Pancreas (tissue), 10 donors: Measurements from ENCODE around the gene USP31. TPM values are rescaled to one million over a fixed set of nuclear protein-coding genes. Genes with fewer than 3 reads are reported as not detected.

ENCODE experiments used
- ATAC-seq, 4 donors: fragments of 200-7000 bp; cut with Tn5 transposase; one replicate each; pipeline versions ENCODE4 v1.8.0 to v1.9.1; 2020; ENCODE audit warnings: mild to moderate bottlenecking in 4 of 4, moderate library complexity in 4 of 4
- DNase-seq, 6 donors: peaks; one replicate each; pipeline ENCODE4 v3.0.0-alpha.2; 2020
- FAIRE-seq: peaks from 2 replicates; lab custom pipeline; 2012; peaks lifted over from hg19 to GRCh38; lab: Jason Lieb, UNC
- H3K27ac ChIP-seq, 4 donors: fragments of 200-600 bp; sonication (generic); 1 replicate in 3 of 4; 2 replicates in 1 of 4; pipeline versions ENCODE4 v1.5.0 to v1.8.0; 2020
- H3K27me3 ChIP-seq, 4 donors: fragments of 200-600 bp; one replicate each; pipeline ENCODE4 v1.8.0; 2021
- H3K36me3 ChIP-seq, 3 donors: fragments of 200-600 bp; sonication (generic) in 1 of 3; one replicate each; pipeline versions ENCODE4 v1.5.0 to v1.8.0; 2020 to 2021
- H3K4me1 ChIP-seq, 3 donors: fragments of 200-600 bp; one replicate each; pipeline ENCODE4 v1.8.0; 2021
- H3K4me3 ChIP-seq, 4 donors: fragments of 200-600 bp; sonication (generic) in 2 of 4; one replicate each; pipeline versions ENCODE4 v1.5.0 to v1.8.0; 2020 to 2021
- H3K9me3 ChIP-seq, 4 donors: fragments of 200-600 bp; one replicate each; pipeline ENCODE4 v1.8.0; 2021
- CTCF ChIP-seq, 4 donors: fragments of 200-600 bp; sonication (generic) in 3 of 4; IDR thresholded peaks; one replicate each; pipeline versions ENCODE4 v1.5.0 to v1.8.0; 2021; ENCODE audit warnings: antibody characterized with exemption in 4 of 4
- WGBS, 2 donors: extraction: QIAGEN DNeasy Blood & Tissue Kit; methylation state at CpG; one replicate each; pipeline ENCODE4 v1.1.7; 2013; 5-methylcytosine and 5-hydroxymethylcytosine counted together
- intact Hi-C, 3 donors: fragments of 100-400 bp; cut with DNase I; formaldehyde crosslinking; loops; one replicate each; pipeline versions ENCODE4 v1.11.1 to v1.14.2; 2022
- polyA plus RNA-seq, 2 donors: library from polyadenylated mRNA; stranded (reverse); fragments of 200-250 nt; gene quantifications; one replicate each; pipeline ENCODE4 v1.2.3, GENCODE V29; 2013
- total RNA-seq, 6 donors: library from RNA; stranded (reverse); fragmentation: NEBNext Ultra II Directional in 4 of 6; extraction: Animal tissue kit (Norgen Biotek cat#: 25700) in 4 of 6; gene quantifications; one replicate each; pipeline versions ENCODE4 v1.2.1 to v1.2.4, GENCODE V29; 2021 to 2023
- donor health status: healthy with polysubstance abuse.
- donor health status: DM: no; HTN: no; CAD: no; lungs with moderate emphysema.
- donor health status: DM: no; HTN: no; CAD: no.
- donor health status: control.
- donor health status: control.
- donor health status: Bipolar disorder and iron deficiency.
- donor health status: DM: yes; HTN: yes; CAD: no.
- donor health status: DM: no; HTN: no; CAD: no.
- donor health status: DM: no; HTN: no; CAD: no.
- donor health status: DM: yes; HTN: yes; CAD: no.

The USP31 gene
- total and polyA plus RNA-seq, 8 donors = 1.9 to 10.0 (median 5.5) TPM

- Histone ChIP-seq H3K4me3 (no peak overlapping the region), H3K27ac (no peak overlapping the region), H3K4me1 (peaks cover 0 to 39% (median 13%) of the 10 kb centered on the region in 3 donors), H3K9me3 (no peaks in the 10 kb centered on the region), H3K27me3 (no peaks in the 10 kb centered on the region), H3K36me3 (no peaks in the 10 kb centered on the region)
- ATAC-seq (no peak), DNase-seq (no peak), FAIRE-seq (no peak)
- intact Hi-C loops = no loop called here
- WGBS, 2 donors = 79 to 83% methylated on average over 3 of the region's 3 CpGs
- TF ChIP-seq CTCF (IDR thresholded peaks at IDR 0.05) = no peak
Observed at GRCh38 chr16:23143391-23143790, 5.9 kb downstream of the USP31 start.

GRCh38 chr16:23141959-23142740, 7.1 kb downstream of the USP31 start:
- TF ChIP-seq CTCF (IDR thresholded peaks at IDR 0.05) = no peak
- no peak overlapping the region for H3K27ac ChIP-seq
- H3K9me3 ChIP-seq = no peaks in the 10 kb centered on the region
- WGBS, 2 donors = 33 to 38% methylated on average over 7 of the region's 7 CpGs
- FAIRE-seq = no peak
- peak in 2 of 4 donors; percentile 33 to 49 for ATAC-seq
- peaks cover 0 to 31% (median 9%) of the 10 kb centered on the region in 3 donors for H3K4me1 ChIP-seq
- H3K4me3 ChIP-seq = no peak overlapping the region
- no peaks in the 10 kb centered on the region for H3K27me3 ChIP-seq
- intact Hi-C loops = no loop called here
- DNase-seq = no peak
- no peaks in the 10 kb centered on the region for H3K36me3 ChIP-seq

GRCh38 chr16:23141500-23141899, 7.8 kb downstream of the USP31 start:
- FAIRE-seq = no peak
- Histone ChIP-seq H3K27ac (no peak overlapping the region), H3K27me3 (no peaks in the 10 kb centered on the region), H3K36me3 (no peaks in the 10 kb centered on the region), H3K4me1 (peaks cover 0 to 31% (median 9%) of the 10 kb centered on the region in 3 donors), H3K9me3 (no peaks in the 10 kb centered on the region), H3K4me3 (no peak overlapping the region)
- DNase-seq = no peak
- ATAC-seq = no peak
- 91 to 95% methylated on average over 6 of the region's 6 CpGs for WGBS, 2 donors
- no peak for TF ChIP-seq CTCF (IDR thresholded peaks at IDR 0.05)
- intact Hi-C loops = no loop called here

GRCh38 chr16:23141033-23141432, 8.2 kb downstream of the USP31 start:
- ATAC-seq (no peak), FAIRE-seq (no peak), DNase-seq (no peak)
- Histone ChIP-seq H3K27me3 (no peaks in the 10 kb centered on the region), H3K4me1 (peaks cover 0 to 26% (median 9%) of the 10 kb centered on the region in 3 donors), H3K36me3 (no peaks in the 10 kb centered on the region), H3K9me3 (no peaks in the 10 kb centered on the region), H3K4me3 (no peak overlapping the region), H3K27ac (no peak overlapping the region)
- intact Hi-C loops = no loop called here
- TF ChIP-seq CTCF (IDR thresholded peaks at IDR 0.05) = no peak
- WGBS, 2 donors = 94 to 99% methylated on average over 3 of the region's 3 CpGs

- no peak for ATAC-seq
- no peaks in the 10 kb centered on the region for H3K9me3 ChIP-seq
- WGBS, 2 donors = 63 to 75% methylated on average over 2 of the region's 2 CpGs
- no peaks in the 10 kb centered on the region for H3K36me3 ChIP-seq
- H3K4me3 ChIP-seq = no peak overlapping the region
- no peak overlapping the region for H3K27ac ChIP-seq
- no peak for FAIRE-seq
- no peak for TF ChIP-seq CTCF (IDR thresholded peaks at IDR 0.05)
- intact Hi-C loops = no loop called here
- H3K4me1 ChIP-seq = peaks cover 0 to 18% (median 9%) of the 10 kb centered on the region in 3 donors
- H3K27me3 ChIP-seq = no peaks in the 10 kb centered on the region
- DNase-seq = no peak
Observed at GRCh38 chr16:23140107-23140506, 9.1 kb downstream of the USP31 start.
